Measurements from ENCODE around the gene DTNBP1.

DNA sequence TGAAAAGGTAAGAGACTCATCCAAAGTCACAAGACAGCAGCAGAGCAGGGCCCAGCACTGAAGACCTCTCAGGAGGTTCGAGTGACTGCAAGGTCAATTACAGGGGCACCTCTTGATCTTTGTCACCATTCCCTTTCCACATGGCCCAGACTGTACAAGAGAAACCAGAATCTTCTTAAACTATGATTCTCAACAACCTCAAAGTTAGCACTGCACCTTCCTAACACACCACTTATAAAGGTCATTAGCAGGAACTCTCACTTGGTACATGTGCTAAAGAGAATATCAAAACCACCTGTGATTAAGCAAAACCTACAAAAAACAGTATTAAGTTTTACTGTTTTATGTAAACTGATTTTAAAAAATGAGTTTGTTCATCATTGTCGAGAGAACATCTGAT lies 70.2 kb downstream of the DTNBP1 start:
- TF ChIP-seq CEBPB (IDR thresholded peaks at IDR 0.05; ENCODE audit: borderline replicate concordance, low read depth, low read length) (no peak), MAFF (IDR thresholded peaks at IDR 0.05; ENCODE audit: low read depth, low read length) (no peak), ZNF7 (CRISPR knock-in tag; IDR thresholded peaks at IDR 0.05) (no peak), ZBTB33 (CRISPR knock-in tag; IDR thresholded peaks at IDR 0.05) (no peak), CTCF (CRISPR knock-in tag; IDR thresholded peaks at IDR 0.05) (no peak), SNRNP70 (IDR thresholded peaks at IDR 0.05; ENCODE audit: low read depth, low read length) (no peak), ZSCAN21 (CRISPR knock-in tag; IDR thresholded peaks at IDR 0.05; ENCODE audit: borderline replicate concordance) (no peak), RFX1 (IDR thresholded peaks at IDR 0.05) (no peak), ZNF30 (CRISPR knock-in tag; IDR thresholded peaks at IDR 0.05) (no peak)
- TF ChIP-seq, protein P1, sequence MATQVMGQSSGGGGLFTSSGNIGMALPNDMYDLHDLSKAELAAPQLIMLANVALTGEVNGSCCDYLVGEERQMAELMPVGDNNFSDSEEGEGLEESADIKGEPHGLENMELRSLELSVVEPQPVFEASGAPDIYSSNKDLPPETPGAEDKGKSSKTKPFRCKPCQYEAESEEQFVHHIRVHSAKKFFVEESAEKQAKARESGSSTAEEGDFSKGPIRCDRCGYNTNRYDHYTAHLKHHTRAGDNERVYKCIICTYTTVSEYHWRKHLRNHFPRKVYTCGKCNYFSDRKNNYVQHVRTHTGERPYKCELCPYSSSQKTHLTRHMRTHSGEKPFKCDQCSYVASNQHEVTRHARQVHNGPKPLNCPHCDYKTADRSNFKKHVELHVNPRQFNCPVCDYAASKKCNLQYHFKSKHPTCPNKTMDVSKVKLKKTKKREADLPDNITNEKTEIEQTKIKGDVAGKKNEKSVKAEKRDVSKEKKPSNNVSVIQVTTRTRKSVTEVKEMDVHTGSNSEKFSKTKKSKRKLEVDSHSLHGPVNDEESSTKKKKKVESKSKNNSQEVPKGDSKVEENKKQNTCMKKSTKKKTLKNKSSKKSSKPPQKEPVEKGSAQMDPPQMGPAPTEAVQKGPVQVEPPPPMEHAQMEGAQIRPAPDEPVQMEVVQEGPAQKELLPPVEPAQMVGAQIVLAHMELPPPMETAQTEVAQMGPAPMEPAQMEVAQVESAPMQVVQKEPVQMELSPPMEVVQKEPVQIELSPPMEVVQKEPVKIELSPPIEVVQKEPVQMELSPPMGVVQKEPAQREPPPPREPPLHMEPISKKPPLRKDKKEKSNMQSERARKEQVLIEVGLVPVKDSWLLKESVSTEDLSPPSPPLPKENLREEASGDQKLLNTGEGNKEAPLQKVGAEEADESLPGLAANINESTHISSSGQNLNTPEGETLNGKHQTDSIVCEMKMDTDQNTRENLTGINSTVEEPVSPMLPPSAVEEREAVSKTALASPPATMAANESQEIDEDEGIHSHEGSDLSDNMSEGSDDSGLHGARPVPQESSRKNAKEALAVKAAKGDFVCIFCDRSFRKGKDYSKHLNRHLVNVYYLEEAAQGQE (IDR thresholded peaks at IDR 0.05; ENCODE audit: borderline replicate concordance in 1 of 2, low read depth in 1 of 2, low read length in 2 of 2), result no peak

Data from HepG2 (cell line).